AG09309 (cell line): ENCODE measurements around the gene SYNDIG1.

Experiments used
- DNase-seq: peaks from one replicate; pipeline ENCODE4 v3.0.0-alpha.2; 2010; ENCODE audit warnings: low read depth
- H3K4me3 ChIP-seq: 2 replicates; pipeline ENCODE4 v1.5.1; 2011; ENCODE audit warnings: mild to moderate bottlenecking, low read depth, low read length, moderate library complexity; ENCODE audit not compliant: control insufficient read depth
- TF ChIP-seq, protein P1 (sequence below): IDR thresholded peaks from 2 replicates; pipeline ENCODE4 v1.5.1; 2011; ENCODE audit warnings: mild to moderate bottlenecking, low read depth, low read length, inconsistent platforms; ENCODE audit not compliant: insufficient read depth, control insufficient read depth; ENCODE audit errors: missing control alignments

Gene SYNDIG1

DNA sequence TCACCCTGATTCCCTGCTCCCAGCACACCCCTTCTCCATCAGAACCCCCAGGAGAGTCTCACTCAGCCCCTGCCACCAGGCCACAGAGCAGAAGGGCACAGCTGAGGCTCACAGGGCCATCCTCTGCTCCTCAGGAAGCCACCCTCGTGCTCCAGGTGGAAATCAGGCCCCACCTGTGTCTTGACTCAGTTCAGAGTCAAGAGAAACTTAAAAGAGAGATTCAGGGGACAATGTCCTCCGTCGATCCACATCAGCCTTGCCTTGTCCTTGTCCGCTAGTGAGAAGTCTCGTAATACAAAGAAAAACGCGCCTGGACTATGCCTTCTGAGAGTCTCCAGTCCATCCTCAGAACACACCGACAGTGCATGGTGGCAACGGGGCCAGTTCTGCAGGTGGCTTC lies 114.6 kb downstream of the SYNDIG1 start:
- DNase-seq = no peak
- TF ChIP-seq, protein P1, sequence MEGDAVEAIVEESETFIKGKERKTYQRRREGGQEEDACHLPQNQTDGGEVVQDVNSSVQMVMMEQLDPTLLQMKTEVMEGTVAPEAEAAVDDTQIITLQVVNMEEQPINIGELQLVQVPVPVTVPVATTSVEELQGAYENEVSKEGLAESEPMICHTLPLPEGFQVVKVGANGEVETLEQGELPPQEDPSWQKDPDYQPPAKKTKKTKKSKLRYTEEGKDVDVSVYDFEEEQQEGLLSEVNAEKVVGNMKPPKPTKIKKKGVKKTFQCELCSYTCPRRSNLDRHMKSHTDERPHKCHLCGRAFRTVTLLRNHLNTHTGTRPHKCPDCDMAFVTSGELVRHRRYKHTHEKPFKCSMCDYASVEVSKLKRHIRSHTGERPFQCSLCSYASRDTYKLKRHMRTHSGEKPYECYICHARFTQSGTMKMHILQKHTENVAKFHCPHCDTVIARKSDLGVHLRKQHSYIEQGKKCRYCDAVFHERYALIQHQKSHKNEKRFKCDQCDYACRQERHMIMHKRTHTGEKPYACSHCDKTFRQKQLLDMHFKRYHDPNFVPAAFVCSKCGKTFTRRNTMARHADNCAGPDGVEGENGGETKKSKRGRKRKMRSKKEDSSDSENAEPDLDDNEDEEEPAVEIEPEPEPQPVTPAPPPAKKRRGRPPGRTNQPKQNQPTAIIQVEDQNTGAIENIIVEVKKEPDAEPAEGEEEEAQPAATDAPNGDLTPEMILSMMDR = no peak

DNA sequence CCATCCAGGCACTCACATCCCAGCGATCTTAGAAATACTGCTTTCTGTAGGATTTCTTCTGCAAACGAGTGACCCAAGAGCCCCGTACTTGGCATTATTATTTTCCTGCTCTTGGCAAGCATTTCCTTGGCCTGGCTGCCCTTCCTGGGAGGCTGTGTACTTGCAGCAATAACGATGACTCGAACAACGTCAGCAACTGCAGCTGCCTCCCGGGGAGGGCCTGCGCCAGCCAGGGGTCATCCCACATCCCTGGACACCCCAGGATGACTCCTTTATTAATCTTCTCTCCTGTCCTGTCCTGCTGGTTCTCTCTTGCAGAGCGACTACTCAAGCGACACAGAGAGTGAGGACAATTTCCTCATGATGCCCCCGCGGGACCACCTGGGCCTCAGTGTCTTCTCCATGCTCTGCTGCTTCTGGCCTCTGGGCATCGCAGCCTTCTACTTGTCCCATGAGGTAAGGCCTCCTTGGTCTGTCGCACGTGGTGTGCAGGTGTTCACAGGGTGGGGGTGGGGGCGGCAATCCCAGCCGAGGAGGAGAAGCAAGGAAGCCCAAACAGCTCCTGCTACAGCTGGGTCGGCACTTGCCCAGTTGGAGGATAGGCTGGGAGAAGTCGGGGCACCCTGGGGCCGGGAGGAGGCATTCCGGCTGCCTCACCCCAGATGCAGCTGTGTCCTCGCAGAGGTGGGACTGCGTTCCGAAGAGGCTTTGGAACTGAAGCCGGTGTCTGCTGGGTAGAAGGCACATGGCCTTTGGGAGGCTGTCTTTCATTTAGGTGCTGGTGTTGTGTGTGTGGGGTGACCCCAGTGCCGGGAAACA lies 115.3 kb downstream of the SYNDIG1 start:
- TF ChIP-seq, protein P1 = no peak
- H3K4me3 ChIP-seq = no peak overlapping the region
- DNase-seq = peak; percentile 25

More for the DNA sequence above, 114.6 kb downstream of the SYNDIG1 start:
- H3K4me3 ChIP-seq = no peak overlapping the region

DNA sequence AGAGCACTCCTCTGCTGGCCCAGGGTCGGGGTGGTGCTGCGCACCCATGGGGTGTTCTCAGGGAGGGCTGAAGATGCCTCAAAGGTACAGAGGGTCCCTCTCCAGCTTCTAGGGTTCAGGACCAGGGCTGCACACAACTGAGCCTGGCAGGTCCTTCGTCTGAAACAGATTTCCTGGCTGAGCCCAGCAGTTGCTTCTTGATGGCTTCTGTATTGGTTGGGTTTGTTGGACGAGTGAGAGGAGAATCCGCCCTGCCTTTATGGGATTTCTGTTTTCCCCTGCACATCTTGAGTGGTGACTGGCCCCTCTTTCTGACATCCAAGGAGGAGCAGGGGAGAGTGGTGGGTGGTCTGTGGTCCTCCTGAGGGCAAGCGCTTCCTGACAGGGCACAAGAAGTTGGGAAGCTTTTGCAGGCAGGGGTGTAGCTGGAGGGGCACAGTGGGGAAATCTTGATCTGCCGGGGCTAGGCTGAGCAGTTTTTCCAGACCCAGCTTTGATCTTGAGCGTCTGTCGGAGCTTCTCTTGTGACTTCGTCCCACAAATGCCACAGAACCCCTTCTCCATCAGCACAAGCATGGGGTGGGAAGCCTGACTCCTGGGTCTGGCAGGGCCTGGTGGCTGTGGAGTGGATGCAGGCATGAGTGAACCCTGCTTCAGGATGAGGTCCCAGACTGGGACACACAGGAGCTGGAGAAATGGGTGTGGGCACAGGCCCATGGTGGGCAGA lies 116.5 kb downstream of the SYNDIG1 start:
- no peak for DNase-seq
- TF ChIP-seq, protein P1 = no peak

DNA sequence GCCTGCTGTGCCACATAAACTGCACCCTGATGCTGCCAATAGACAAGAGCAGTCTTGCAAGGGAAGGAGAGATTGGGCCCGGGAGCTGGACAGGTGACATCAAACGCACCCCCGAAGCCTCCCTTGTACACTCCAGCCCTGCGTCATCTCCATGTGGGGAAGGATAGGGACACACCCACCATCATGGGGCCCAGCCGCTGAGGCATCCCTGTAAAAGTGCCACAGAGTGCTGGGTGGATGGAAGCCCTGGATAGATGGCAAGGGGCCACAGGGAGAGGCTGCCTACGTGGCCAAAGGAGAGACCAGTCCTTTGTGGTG lies 117.1 kb downstream of the SYNDIG1 start:
- TF ChIP-seq, protein P1 = no peak
- H3K4me3 ChIP-seq = no peak overlapping the region
- no peak for DNase-seq

More for the DNA sequence above, 116.5 kb downstream of the SYNDIG1 start:
- no peak overlapping the region for H3K4me3 ChIP-seq

DNA sequence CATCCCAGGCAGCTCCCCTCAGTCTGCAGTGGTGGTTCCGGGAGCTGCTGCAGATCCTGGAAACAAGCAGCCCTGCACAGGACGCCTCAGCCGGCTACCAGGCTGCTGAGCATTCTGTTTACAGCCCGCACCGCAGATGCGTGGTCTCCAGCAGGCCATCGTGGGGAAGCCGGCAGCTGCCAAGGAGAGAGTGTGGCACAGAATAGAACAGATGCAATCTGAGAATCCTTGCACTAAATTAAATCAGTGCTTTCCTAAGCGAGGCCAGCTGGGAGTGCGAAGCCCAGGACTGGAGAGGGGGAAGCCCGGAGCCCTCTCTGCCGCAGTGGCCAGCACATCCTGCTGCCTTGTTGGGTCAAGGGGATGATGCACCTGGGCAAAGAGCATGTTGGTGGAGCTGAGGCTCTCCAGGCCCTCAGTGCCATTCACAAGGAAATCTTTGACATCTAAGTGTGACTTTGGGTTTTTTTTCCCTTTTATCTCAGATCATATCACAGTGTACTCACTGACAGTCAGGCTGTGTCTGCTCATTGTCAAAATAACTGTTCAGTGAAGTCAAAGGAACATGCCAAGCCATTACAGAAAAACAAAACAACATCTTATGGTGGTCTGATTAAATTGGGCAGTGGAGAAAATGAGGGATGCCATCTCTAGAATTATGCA lies 118.1 kb downstream of the SYNDIG1 start:
- no peak overlapping the region for H3K4me3 ChIP-seq
- TF ChIP-seq, protein P1 = no peak
- no peak for DNase-seq

DNA sequence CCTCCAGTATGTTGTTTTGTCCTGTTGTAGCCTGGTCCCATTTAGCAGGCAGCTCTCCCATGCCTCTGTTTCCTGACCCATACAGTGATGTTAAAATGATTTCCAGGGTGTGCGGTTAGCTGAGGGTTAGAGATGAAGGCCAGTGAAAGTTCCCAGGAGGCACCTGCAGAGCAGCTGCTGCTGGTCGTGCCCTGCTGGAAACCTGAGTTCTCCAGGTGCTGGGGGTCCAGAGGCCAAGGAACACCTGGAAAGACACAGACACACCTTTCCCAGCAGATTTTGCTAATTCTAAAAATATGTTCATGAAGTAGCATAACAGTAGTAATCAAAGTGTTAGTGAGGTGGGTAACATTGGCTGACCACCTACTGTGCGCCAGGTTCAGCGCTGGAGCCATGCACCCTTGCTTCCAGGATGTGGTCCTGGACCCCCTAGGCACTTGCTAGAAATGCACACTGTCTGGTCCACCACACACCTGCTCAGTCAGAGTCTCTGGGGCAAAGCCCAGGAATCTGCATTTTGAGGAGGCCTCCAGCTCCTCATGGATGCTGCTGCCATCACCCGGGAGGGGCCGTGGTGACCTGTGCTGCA lies 118.7 kb downstream of the SYNDIG1 start:
- TF ChIP-seq, protein P1 = no peak
- DNase-seq = no peak
- no peak overlapping the region for H3K4me3 ChIP-seq
